HUES64 (cell line): Measurements from ENCODE around the gene TSPAN31.
"Not testable (repeated sequence)": the region's sequence is repeated elsewhere in the genome, so short reads cannot be mapped to it uniquely, and the experiment has no call there.

Experiments
- H3K27ac ChIP-seq: 2 replicates; pipeline ENCODE4 v1.7.0; 2013; ENCODE audit warnings: low read depth, low read length, inconsistent platforms
- H3K27me3 ChIP-seq: 2 replicates; pipeline ENCODE4 v1.6.1; 2013; ENCODE audit warnings: mild to moderate bottlenecking, low read length; ENCODE audit not compliant: insufficient read depth
- H3K36me3 ChIP-seq: 2 replicates; pipeline ENCODE4 v1.6.1; 2013; ENCODE audit warnings: mild to moderate bottlenecking, low read length; ENCODE audit not compliant: insufficient read depth
- H3K4me1 ChIP-seq: 2 replicates; pipeline ENCODE4 v1.6.1; 2013; ENCODE audit warnings: mild to moderate bottlenecking, low read length, moderate library complexity; ENCODE audit not compliant: insufficient read depth
- H3K4me3 ChIP-seq: 2 replicates; pipeline ENCODE4 v1.5.1; 2013; ENCODE audit warnings: mild to moderate bottlenecking, low read length, moderate library complexity
- H3K9ac ChIP-seq: 2 replicates; pipeline ENCODE4 v1.6.1; 2013; ENCODE audit warnings: mild to moderate bottlenecking, low read depth, low read length
- H3K9me3 ChIP-seq: 2 replicates; pipeline ENCODE4 v1.6.1; 2013; ENCODE audit warnings: low read depth, low read length; ENCODE audit not compliant: insufficient read depth
- WGBS: fragments of 150-250, 120-280 bp; methylation state at CpG from one replicate; pipeline ENCODE4 v1.1.7; 2013; ENCODE audit warnings: missing lambda C conversion rate; 5-methylcytosine and 5-hydroxymethylcytosine counted together

Gene TSPAN31

GRCh38 chr12:57716305-57716704 is 28.5 kb upstream of the TSPAN31 start:
- Histone ChIP-seq H3K9me3 (no peaks in the 10 kb centered on the region), H3K9ac (no peak overlapping the region), H3K27ac (no peak overlapping the region), H3K4me3 (no peak overlapping the region), H3K4me1 (no peaks in the 10 kb centered on the region), H3K27me3 (no peaks in the 10 kb centered on the region), H3K36me3 (peaks cover 42% of the 10 kb centered on the region)
- 92% methylated on average over 4 of the region's 4 CpGs for WGBS

- Histone ChIP-seq H3K27ac (no peak overlapping the region), H3K27me3 (no peaks in the 10 kb centered on the region), H3K36me3 (peaks cover 45% of the 10 kb centered on the region), H3K9ac (no peak overlapping the region), H3K9me3 (no peaks in the 10 kb centered on the region), H3K4me3 (no peak overlapping the region), H3K4me1 (no peaks in the 10 kb centered on the region)
- WGBS = 95% methylated on average over 5 of the region's 5 CpGs
Observed at GRCh38 chr12:57717131-57717530, 27.7 kb upstream of the TSPAN31 start.

- peaks cover 4% of the 10 kb centered on the region for H3K27me3 ChIP-seq
- no peak overlapping the region for H3K4me3 ChIP-seq
- peaks cover 45% of the 10 kb centered on the region for H3K36me3 ChIP-seq
- no peak overlapping the region for H3K27ac ChIP-seq
- no peaks in the 10 kb centered on the region for H3K4me1 ChIP-seq
- H3K9ac ChIP-seq = no peak overlapping the region
- 94% methylated on average over 22 of the region's 22 CpGs for WGBS
- H3K9me3 ChIP-seq = no peaks in the 10 kb centered on the region
Observed at GRCh38 chr12:57717846-57718640, 26.8 kb upstream of the TSPAN31 start.

- Histone ChIP-seq H3K9me3 (no peaks in the 10 kb centered on the region), H3K4me1 (no peaks in the 10 kb centered on the region), H3K27me3 (peaks cover 12% of the 10 kb centered on the region), H3K36me3 (peaks cover 45% of the 10 kb centered on the region), H3K4me3 (no peak overlapping the region), H3K27ac (no peak overlapping the region), H3K9ac (no peak overlapping the region)
- 97% methylated on average over 15 of the region's 15 CpGs for WGBS
Observed at GRCh38 chr12:57718641-57719528, 26.0 kb upstream of the TSPAN31 start.

- peaks cover 23% of the 10 kb centered on the region for H3K27me3 ChIP-seq
- no peak overlapping the region for H3K9ac ChIP-seq
- WGBS = 94% methylated on average over 20 of the region's 20 CpGs
- H3K27ac ChIP-seq = no peak overlapping the region
- H3K4me3 ChIP-seq = no peak overlapping the region
- H3K9me3 ChIP-seq = no peaks in the 10 kb centered on the region
- peaks cover 45% of the 10 kb centered on the region for H3K36me3 ChIP-seq
- no peaks in the 10 kb centered on the region for H3K4me1 ChIP-seq
Observed at GRCh38 chr12:57719777-57720605, 24.8 kb upstream of the TSPAN31 start.

- no peaks in the 10 kb centered on the region for H3K9me3 ChIP-seq
- no peak overlapping the region for H3K27ac ChIP-seq
- H3K9ac ChIP-seq = no peak overlapping the region
- no peaks in the 10 kb centered on the region for H3K4me1 ChIP-seq
- peaks cover 31% of the 10 kb centered on the region for H3K27me3 ChIP-seq
- H3K36me3 ChIP-seq = peaks cover 44% of the 10 kb centered on the region
- no peak overlapping the region for H3K4me3 ChIP-seq
- WGBS = 91% methylated on average over 11 of the region's 11 CpGs
Observed at GRCh38 chr12:57720606-57721595, 23.9 kb upstream of the TSPAN31 start.

- not testable (repeated sequence) for H3K4me3 ChIP-seq, H3K9me3 ChIP-seq, H3K27ac ChIP-seq, H3K9ac ChIP-seq, H3K4me1 ChIP-seq
- WGBS = 94% methylated on average over 16 of the region's 16 CpGs
- Histone ChIP-seq H3K27me3 (peaks cover 42% of the 10 kb centered on the region), H3K36me3 (peaks cover 33% of the 10 kb centered on the region)
Observed at GRCh38 chr12:57721846-57722608, 22.8 kb upstream of the TSPAN31 start.

GRCh38 chr12:57722716-57723629 is 21.9 kb upstream of the TSPAN31 start:
- H3K27me3 ChIP-seq = peaks cover 52% of the 10 kb centered on the region

GRCh38 chr12:57723630-57723962 is 21.2 kb upstream of the TSPAN31 start:
- no peak overlapping the region for H3K4me3 ChIP-seq
- H3K9me3 ChIP-seq = no peaks in the 10 kb centered on the region
- no peak overlapping the region for H3K27ac ChIP-seq
- no peaks in the 10 kb centered on the region for H3K4me1 ChIP-seq
- peaks cover 23% of the 10 kb centered on the region for H3K36me3 ChIP-seq
- peaks cover 58% of the 10 kb centered on the region for H3K27me3 ChIP-seq
- H3K9ac ChIP-seq = no peak overlapping the region
- no CpG with 5 or more reads among the region's 2 CpGs for WGBS

More at GRCh38 chr12:57722716-57723629, 21.9 kb upstream of the TSPAN31 start:
- Histone ChIP-seq H3K9ac (no peak overlapping the region), H3K4me3 (no peak overlapping the region), H3K4me1 (no peaks in the 10 kb centered on the region), H3K27ac (no peak overlapping the region), H3K9me3 (no peaks in the 10 kb centered on the region), H3K36me3 (peaks cover 28% of the 10 kb centered on the region)
- WGBS = 78% methylated on average over 11 of the region's 11 CpGs
